GM18951 (cell line): ENCODE measurements around the gene SRP54.
"Not testable (repeated sequence)": the region's sequence is repeated elsewhere in the genome, so short reads cannot be mapped to it uniquely, and the experiment has no call there.

Experiments
- POLR2A ChIP-seq: IDR thresholded peaks from 4 replicates; pipeline ENCODE4 v1.6.1; 2011; ENCODE audit warnings: mild to moderate bottlenecking; ENCODE audit not compliant: insufficient read length, insufficient read depth; ENCODE audit errors: extremely low read depth
- in situ Hi-C: fragments of 300-500 bp; cut with MboI; formaldehyde crosslinking; loops from one replicate; pipeline ENCODE4 v1.12.0; 2022; ENCODE audit warnings: low sequenced_read_pairs, mixed read lengths, inconsistent platforms; ENCODE audit not compliant: unreplicated experiment

Gene SRP54

DNA sequence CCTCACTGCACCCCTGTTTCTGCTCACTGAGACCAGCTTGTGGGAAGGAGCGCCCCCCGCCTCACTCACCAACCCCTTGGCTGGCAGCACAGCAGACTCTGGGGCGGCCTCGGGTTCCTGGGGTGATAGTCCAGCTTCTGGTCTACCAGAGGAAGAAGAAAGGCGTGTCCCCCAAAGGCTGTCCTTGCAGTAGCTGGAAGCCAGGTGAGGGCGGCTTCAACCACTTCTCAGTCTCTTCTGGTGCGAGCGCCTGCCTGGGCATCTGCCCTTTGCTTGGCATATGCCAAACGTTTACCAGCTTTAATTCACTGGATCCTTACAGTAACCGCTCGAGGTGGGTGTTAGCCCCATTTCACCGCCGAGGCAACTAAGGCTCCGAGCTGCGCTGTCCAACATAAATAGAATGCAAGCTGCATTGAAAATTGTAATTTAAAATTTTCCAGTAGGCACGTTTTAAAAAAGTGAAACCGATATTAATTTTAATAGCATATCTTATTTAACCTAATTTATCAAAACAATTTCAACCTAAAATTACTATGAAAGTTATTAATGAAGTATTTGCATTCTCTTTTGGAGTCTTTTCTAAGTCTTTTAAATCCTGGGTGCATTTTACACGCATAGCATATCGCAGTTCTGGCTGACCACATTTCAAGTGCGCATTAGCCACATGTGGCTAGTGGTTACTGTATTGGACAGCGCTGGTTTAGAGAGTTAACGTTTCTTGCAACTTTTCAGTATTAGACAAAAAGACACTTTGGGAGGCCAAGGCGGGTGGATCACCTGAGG lies 64.2 kb downstream of the SRP54 start:
- in situ Hi-C loops, result no loop called here
- TF ChIP-seq POLR2A, result no peak

DNA sequence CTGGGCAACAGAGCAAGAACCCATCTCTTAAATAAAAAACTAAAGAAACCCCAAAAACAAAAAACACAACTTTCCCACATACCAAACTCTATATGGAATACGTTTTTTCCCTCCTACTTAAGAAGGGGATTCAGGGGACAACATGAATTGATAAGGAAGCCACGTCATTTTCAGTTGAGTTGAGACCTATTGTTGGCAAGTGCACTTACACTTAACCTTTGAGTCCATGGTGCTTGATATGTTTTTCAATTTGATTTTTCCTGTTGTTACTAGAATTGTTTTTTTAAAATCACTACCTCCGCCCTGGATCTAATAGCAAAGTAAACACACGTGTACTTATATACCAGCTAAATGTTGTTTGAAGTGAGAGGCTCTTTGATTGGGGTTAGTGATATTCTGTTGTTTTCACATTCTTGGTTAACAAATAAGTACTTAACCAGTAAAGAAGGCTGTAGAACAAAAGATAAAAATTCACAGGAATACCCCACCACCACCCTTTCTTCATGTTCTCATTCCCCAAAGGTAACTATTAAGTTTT lies 65.3 kb downstream of the SRP54 start:
- in situ Hi-C loops, result no loop called here

DNA sequence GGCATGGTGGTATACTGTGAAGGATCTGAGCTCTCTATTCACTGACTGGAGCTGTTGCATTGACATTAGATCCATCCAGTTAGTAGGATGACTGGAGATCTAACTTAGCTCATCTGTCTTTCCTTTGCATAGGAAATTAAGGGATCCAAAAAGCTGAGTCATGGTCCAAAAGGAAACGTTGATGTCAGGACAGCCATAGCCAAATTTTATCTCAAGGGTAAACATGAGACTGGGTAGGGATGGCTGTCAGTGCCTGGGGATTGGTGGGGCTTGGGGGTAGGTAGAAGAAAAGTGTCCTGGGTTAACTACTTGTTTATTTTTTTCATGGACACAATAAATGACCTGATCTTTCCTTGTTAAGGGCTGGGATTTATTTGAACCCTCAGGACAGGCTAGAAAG lies 67.9 kb downstream of the SRP54 start:
- no peak for TF ChIP-seq POLR2A
- in situ Hi-C loops, result no loop called here

More for the DNA sequence above, 65.3 kb downstream of the SRP54 start:
- TF ChIP-seq POLR2A, result no peak

DNA sequence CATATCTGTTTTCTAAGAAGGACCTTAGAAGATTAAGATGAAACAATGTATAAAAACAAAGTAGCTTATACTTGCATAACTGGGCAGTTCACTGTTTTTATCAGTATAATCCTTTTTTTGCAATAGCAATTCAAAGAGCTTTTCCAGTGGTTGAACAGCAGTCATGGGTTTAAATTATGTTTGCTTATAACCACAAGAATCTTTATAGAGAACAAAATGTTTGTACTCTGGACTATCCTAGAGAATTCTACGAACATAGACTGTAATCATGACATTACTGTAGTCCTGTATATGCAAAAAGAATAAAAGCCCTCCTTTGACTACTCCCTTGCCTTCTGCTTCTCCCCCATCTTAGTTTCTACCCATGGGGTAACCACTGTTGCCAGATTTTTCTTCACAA lies 69.0 kb downstream of the SRP54 start:
- no peak for TF ChIP-seq POLR2A
- in situ Hi-C loops, result no loop called here

DNA sequence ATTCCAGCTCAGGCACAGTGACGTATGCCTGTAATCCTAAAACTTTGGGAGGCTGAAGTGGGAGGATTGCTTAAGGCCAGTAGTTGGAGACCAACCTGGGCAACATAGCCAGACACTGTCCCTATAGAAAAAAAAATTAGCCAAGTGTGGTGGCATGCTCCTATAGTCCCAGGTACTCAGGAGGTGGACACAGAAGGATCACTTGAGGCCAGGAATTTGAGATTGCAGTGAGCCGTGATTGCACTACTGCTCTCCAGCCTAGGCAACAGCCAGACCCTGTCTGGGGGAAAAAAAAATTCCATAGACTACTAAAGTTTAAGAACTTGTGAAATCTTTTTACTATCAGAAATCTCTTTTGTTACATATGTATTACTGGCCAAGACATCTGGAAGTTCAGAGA lies 69.8 kb downstream of the SRP54 start:
- TF ChIP-seq POLR2A, result no peak
- in situ Hi-C loops, result no loop called here

DNA sequence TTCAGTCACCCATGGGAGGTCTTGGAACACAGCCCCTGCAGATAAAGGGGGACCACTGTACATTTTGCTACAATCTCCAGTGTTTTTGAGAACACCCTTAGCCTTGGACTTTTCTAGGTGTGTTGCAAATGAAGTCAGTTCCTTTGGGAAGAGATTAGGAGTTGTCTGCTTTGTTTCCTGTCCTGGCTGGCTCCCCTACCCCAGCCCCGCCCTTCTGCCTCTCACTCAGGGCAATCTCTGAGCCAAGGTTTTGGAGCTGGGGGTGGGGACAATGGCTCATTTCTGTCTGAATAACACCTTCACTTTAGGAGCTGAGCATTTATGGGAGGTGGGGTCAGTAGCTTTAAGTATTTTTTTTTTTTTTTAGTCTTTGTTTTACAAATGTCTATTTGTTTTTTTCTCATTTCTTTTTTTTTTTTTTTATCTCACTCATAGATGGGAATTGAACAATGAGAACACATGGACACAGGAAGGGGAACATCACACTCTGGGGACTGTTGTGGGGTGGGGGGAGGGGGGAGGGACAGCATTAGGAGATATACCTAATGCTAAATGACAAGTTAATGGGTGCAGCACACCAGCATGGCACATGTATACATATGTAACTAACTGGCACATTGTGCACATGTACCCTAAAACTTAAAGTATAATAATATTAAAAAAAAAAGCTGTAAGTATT lies 78.5 kb downstream of the SRP54 start:
- in situ Hi-C loops, result not testable (repeated sequence)

DNA sequence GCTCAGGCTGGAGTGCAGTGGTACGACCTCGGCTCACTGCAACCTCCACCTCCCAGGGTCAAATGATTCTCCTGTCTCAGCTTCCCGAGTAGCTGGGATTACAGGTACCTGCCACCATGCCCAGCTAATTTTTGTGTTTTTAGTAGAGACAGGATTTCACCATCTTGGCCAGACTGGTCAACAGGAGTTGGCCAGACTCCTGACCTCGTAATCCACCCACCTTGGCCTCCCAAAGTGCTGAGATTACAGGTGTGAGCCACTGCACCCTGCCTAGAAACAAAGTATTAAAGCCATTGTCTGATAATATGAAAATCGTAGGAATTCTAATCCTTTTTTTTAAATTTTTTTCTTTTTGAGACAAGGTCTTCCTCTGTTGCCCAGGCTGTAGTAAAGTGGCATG lies 82.9 kb downstream of the SRP54 start:
- in situ Hi-C loops, result not testable (repeated sequence)

DNA sequence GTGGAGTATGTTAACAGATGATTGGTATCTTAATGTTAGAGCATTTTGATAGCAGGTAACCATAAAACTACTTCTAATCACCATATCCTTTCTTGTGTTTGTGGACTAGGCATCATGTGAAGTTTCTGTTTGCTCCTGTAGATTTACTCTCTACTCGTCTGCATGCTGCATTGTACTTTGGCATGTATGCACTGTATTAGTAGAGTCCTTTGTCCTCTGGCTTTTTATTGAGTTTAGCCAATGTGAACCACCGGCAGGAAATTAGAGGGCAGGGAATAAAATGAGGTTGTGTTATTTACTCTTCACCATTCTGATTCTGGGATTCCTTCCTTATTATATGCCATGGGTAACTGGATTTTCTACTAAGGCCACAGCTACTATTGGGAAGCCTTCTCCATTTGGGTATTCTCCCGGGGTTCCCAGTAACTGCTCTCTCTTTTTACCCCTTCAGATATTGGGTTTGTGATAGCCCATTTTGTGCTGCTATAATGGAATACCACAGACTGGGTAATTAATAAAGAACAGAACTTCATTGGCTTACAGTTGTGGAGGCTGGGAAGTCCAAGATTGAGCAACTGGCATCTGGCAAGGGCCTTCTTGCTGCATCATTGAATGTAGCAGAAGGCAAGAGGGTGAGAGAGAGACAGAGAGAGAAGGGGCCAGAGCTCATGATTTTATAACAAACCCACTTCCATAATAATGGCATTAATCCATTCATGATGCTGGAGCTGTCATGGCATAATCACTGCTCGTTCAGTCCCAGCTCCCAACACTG lies 85.6 kb downstream of the SRP54 start:
- no peak for TF ChIP-seq POLR2A
- in situ Hi-C loops, result no loop called here

DNA sequence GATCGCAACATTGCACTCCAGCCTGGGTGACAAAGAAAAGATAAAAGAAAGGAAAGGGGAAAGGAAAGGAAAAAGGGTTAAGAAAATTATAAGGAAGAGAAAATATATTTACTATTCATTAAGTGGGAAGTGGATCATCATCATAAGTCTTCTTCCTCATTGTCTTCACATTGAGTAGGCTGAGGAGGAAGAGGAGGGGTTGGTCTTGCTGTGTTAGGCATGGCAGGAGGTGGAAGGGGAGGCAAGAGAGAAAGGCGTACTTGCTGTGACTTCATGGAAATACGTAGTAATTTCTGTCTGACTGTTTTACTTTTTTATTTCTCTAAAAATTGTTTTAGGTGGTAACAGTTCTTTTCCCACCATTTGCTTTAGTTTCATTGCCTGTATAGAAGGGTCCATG lies 89.4 kb downstream of the SRP54 start:
- no peak for TF ChIP-seq POLR2A
- in situ Hi-C loops, result no loop called here

DNA sequence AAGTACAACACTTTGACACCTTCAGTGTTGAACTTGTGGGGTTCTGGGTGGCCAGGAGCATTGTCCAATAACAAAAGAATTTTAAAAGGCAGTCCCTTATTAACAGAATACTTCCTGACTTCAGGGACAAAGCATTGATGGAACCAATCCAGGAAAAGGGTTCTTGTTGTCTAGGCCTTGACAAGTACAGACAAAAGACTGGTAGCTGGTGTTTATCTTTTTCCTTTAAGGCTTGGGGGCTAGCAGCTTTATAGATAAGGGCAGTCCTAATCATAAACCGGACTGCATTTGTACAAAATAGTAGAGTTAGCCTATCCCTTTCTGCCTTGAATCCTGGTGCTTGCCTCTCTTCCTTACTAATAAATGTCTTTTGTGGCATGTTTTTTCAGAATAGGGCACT lies 90.7 kb downstream of the SRP54 start:
- TF ChIP-seq POLR2A, result no peak
- in situ Hi-C loops, result no loop called here

DNA sequence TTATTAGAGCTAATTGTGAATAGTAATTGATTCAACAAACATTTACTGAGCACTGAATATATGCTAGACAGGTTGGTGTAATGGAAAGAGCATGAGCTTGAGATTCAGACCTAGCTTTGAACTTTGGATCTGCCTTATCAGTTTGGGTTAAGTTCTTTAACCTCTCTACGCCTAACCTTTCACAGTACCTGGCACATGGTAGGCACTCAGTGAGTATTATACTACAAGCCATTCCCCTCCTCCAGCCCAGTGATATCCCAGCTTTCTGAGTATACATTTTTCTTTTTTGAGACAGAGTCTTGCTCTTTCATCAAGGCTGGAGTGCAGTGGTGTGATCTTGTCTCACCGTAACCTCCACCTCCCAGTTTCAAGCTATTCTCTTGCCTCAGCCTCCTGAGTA lies 95.3 kb downstream of the SRP54 start:
- no peak for TF ChIP-seq POLR2A
- in situ Hi-C loops, result no loop called here
